HG03558 (cell line): ENCODE results near the gene PAPPA.

Source experiments
- ATAC-seq: cut with Tn5 transposase; IDR thresholded peaks from one replicate; pipeline ENCODE4 v1.9.1; 2021; ENCODE audit warnings: moderate number of reproducible peaks; ENCODE audit not compliant: unreplicated experiment; ENCODE audit errors: extremely low read depth

Gene PAPPA

GRCh38 chr9:116447934-116448333 is 294.3 kb downstream of the PAPPA start:
- ATAC-seq: no peak

- ATAC-seq: no peak
These were observed 294.8 kb downstream of the PAPPA start for GRCh38 chr9:116448431-116448830.

GRCh38 chr9:116449949-116450348 is 296.4 kb downstream of the PAPPA start:
- no peak for ATAC-seq

- ATAC-seq: peak; percentile 86
These were observed 297.0 kb downstream of the PAPPA start for GRCh38 chr9:116450378-116451139.

- no peak for ATAC-seq
These were observed 298.0 kb downstream of the PAPPA start for GRCh38 chr9:116451500-116452115.
